ENCODE results near the gene TFAP2A.

Gene TFAP2A

DNA sequence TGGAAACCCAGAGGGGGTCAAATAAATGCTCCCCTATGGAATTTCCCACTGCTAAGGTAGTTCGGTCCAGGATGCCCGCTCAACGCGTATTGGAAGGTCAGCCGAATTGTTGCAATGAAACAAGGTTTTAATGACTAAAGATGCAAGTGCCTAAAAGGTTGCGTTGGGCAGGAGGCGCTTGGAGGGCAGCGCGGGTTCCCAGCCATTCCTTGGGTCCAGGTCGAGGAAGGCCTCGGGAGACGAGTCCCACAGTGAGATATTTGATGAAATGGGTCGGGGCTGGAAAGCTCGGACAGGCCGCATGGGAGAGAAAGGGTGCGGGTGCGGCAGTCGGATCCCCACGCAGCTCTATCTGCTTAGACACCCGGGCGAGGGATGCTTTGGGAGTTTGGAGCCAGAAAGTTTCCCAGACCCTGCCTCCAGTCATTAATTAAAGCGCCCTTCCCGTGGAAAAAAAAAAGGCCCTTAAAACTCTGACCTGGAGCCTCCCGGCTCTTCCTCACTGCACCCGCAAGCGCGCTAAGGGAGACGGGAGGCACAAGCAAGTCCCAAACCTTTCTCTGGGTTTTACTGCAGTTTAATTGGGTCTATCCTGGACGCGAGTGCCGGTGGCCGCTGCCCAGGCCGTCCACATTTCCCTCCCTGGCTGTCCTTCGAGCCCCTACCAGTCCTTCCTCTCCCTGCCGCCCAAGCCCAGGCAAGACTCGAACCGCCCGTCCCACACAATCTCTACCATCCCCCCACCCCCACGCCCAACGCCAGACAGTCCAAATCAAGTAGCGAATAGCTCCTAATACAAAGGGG lies 24.2 kb downstream of the TFAP2A start:
- Mint-ChIP-seq H3K9me3 (no peaks in the 10 kb centered on the region), H3K27ac (no peak overlapping the region), H3K27me3 (ENCODE audit: low read depth, poor library complexity) (peaks cover 100% of the 10 kb centered on the region), H3K4me3 (no peak overlapping the region), H3K36me3 (ENCODE audit: low read depth) (no peaks in the 10 kb centered on the region), H3K4me1 (peaks cover 6% of the 10 kb centered on the region)
- no peak for DNase-seq
- TF ChIP-seq, protein P1, sequence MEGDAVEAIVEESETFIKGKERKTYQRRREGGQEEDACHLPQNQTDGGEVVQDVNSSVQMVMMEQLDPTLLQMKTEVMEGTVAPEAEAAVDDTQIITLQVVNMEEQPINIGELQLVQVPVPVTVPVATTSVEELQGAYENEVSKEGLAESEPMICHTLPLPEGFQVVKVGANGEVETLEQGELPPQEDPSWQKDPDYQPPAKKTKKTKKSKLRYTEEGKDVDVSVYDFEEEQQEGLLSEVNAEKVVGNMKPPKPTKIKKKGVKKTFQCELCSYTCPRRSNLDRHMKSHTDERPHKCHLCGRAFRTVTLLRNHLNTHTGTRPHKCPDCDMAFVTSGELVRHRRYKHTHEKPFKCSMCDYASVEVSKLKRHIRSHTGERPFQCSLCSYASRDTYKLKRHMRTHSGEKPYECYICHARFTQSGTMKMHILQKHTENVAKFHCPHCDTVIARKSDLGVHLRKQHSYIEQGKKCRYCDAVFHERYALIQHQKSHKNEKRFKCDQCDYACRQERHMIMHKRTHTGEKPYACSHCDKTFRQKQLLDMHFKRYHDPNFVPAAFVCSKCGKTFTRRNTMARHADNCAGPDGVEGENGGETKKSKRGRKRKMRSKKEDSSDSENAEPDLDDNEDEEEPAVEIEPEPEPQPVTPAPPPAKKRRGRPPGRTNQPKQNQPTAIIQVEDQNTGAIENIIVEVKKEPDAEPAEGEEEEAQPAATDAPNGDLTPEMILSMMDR (IDR thresholded peaks at IDR 0.05): no peak

DNA sequence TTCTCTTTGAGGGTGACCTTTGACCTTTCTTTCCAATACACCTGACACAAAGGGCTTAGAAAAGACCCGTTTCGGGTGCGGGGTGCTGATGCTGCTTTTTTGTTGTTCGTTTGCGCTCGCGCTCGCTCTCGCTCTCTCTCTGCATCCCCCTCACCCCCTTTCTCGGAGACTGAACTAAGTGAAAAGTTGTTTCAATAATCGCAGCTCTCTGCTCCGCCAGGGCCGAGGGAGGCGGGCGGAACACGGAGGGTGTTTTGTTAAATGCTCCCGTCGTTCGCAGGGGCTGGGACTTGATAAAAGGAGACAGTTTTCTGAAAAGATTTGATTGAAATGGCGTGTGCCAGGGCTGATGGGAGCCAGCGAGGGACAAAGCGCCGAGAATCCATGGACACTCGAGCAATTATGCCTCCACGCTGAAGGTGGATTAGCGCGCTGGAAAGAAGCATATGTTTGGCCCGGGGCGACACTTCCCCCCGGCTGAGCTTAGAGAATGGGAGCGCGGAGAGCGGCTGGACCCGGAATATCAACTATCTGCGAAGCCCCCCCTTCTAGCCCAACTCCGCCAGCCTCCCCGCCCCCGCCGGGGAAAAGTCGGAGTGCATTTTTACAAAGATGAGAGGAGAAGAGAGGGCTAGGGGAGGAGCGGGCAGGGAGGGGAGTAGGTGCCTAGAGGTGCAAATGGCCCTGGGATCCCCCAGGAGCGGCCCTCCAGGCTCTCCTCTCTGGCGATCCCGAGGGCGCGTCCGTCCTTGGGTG lies 25.0 kb downstream of the TFAP2A start:
- Mint-ChIP-seq H3K4me3 (peak overlapping the region; percentile 30), H3K9me3 (no peaks in the 10 kb centered on the region), H3K36me3 (ENCODE audit: low read depth) (no peaks in the 10 kb centered on the region), H3K4me1 (peaks cover 6% of the 10 kb centered on the region), H3K27ac (no peak overlapping the region), H3K27me3 (ENCODE audit: low read depth, poor library complexity) (peaks cover 100% of the 10 kb centered on the region)
- DNase-seq: peak; percentile 21
- TF ChIP-seq, protein P1 (IDR thresholded peaks at IDR 0.05): no peak

DNA sequence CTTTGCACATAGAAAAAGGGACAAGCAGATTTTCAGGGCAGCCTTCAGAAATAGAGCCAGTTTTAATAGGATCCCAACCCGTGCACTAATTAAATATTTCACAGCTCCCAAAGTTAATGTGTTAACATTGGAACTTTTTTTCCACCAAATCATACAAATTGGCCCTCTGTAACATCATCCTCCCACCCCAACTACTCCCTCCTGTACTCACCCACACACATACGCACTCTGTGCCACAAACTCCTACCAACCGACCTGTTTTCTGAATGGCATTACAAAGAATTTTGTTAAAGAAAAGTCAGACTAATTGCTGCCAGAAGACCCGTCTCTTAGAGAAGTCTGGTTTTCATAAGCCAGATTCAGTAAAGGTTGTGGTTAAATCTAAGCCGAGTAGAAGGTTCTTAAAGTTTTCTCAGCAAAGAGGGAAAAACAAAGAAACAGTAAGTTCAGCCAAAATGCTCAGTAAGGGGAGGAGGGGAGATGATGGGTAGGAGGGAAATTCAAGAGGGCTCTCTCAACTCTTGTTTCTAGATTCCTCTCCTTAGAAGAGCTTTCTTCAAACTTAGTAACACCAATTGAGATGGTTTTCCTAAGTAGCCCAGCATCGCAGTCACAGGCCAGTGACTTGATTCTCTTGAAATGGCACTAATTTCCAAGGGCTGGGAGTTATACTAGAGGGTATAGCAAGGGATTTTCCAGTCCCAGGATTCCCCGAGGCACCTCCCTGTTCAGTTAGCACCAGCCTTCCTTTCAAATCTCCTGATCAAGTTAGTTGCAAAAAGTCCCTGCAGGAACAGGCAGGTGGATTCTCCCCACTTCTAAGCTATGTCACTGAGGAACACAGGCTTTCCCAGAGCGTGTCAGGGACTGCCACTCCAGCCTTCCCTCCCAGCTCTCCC lies 27.9 kb downstream of the TFAP2A start:
- H3K4me3 Mint-ChIP-seq: no peak overlapping the region

DNA sequence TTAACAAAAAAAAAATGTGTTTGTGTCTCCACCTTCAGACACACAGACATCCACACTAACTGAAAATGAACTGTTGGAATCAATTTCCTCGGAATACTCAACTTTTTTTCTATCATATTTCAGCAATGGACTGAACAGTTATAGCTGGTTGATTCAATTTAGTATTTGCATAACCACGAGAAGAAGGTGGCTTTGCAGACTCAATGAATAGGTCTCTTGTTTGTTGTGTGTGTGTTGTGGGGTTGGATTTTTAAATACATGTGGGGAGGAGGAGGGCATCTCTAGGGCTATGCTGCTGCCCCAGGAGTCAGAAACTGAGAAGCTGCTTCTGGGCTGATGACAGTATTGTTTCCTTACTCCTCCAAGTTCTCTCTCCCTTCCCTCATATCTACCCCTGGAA lies 28.7 kb downstream of the TFAP2A start:
- Mint-ChIP-seq H3K9me3 (no peaks in the 10 kb centered on the region), H3K4me1 (peaks cover 25% of the 10 kb centered on the region), H3K36me3 (ENCODE audit: low read depth) (no peaks in the 10 kb centered on the region), H3K4me3 (no peak overlapping the region), H3K27ac (no peak overlapping the region), H3K27me3 (ENCODE audit: low read depth, poor library complexity) (peaks cover 100% of the 10 kb centered on the region)
- DNase-seq: no peak
- TF ChIP-seq, protein P1 (IDR thresholded peaks at IDR 0.05): no peak

More for the DNA sequence above, 27.9 kb downstream of the TFAP2A start:
- Mint-ChIP-seq H3K36me3 (ENCODE audit: low read depth) (no peaks in the 10 kb centered on the region), H3K9me3 (no peaks in the 10 kb centered on the region), H3K27me3 (ENCODE audit: low read depth, poor library complexity) (peaks cover 100% of the 10 kb centered on the region), H3K27ac (no peak overlapping the region), H3K4me1 (peaks cover 22% of the 10 kb centered on the region)
- DNase-seq: no peak
- TF ChIP-seq, protein P1 (IDR thresholded peaks at IDR 0.05): no peak

DNA sequence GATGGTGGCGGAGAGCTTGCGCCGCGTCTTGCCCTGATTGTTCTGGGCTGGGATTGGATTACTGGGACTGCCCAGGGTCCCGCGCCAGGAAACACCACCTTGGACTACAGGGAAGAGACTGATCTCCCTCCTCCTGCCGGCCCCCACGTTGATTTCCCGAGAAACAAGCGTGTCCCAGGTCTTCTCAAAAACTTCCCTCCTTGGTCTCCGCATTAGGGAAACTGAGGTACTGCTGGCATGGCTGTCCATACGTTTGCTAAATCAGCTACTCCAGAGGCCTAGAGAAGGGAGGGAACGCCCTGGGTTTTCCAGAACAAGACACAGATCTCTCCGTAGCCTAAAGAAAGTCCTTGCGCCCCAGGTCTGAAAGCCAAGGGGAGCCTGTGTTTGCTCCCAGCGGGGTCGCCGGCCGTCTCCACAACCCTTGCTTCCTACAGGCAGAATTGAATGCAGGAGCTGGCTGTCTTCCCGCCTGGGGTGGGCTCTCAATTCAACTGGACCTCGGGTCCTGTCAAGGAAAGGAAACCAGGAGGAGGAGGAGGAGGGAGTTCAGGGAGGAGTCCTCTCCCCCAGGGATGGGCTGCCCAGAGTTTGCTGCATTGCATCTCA lies 29.2 kb downstream of the TFAP2A start:
- DNase-seq: peak; percentile 28
- H3K4me1 Mint-ChIP-seq: peaks cover 30% of the 10 kb centered on the region
- no peaks in the 10 kb centered on the region for H3K9me3 Mint-ChIP-seq
- no peak overlapping the region for H3K4me3 Mint-ChIP-seq
- no peaks in the 10 kb centered on the region for H3K36me3 Mint-ChIP-seq (ENCODE audit: low read depth)
- H3K27me3 Mint-ChIP-seq (ENCODE audit: low read depth, poor library complexity): peaks cover 100% of the 10 kb centered on the region
- TF ChIP-seq, protein P1 (IDR thresholded peaks at IDR 0.05): no peak
- H3K27ac Mint-ChIP-seq: no peak overlapping the region
